ENCODE results near the gene IMMT. TPM values are rescaled to one million over a fixed set of nuclear protein-coding genes. Genes with fewer than 3 reads are reported as not detected.
"Not testable (repeated sequence)": the region's sequence is repeated elsewhere in the genome, so short reads cannot be mapped to it uniquely, and the experiment has no call there.

Gene IMMT
- total RNA-seq, 1 experiment from 2014 or later: 114 TPM

- Mint-ChIP-seq H3K27me3 (ENCODE audit: insufficient read depth, unreplicated experiment) (no peaks in the 10 kb centered on the region), H3K4me1 (ENCODE audit: insufficient read depth, unreplicated experiment) (peaks cover 16% of the 10 kb centered on the region), H3K27ac (ENCODE audit: low read depth, unreplicated experiment) (no peak overlapping the region), H3K9me3 (ENCODE audit: unreplicated experiment) (no peaks in the 10 kb centered on the region), H3K4me3 (ENCODE audit: unreplicated experiment) (no peak overlapping the region), H3K36me3 (ENCODE audit: insufficient read depth, unreplicated experiment) (peaks cover 25% of the 10 kb centered on the region)
- no peak for DNase-seq (ENCODE audit: unreplicated experiment)
- no peak for TF ChIP-seq CTCF (IDR thresholded peaks at IDR 0.05; ENCODE audit: unreplicated experiment)
- CTCF ChIA-PET: interaction anchor here (0.6 to 1.8 kb wide), 3 partner anchors 20 to 244 kb away, joined by 4 to 12 read pairs (median 6); no protein-coding TSS in a partner anchor
- intact Hi-C loops (cut with micrococcal nuclease): no loop called here
- POLR2A ChIA-PET: interaction anchor here (0.7 to 9.4 kb wide), 8 partner anchors 14 to 304 kb away, joined by 3 to 118 read pairs (median 3); partner anchors contain the start of gene KDM3A
- BruUV-seq (replicated peaks): no TSS peak
Measured at GRCh38 chr2:86201671-86202335, 6.5 kb upstream of the IMMT start.

GRCh38 chr2:86200564-86200963, 5.3 kb upstream of the IMMT start:
- intact Hi-C loops (cut with micrococcal nuclease); BruUV-seq (replicated peaks); H3K9me3 Mint-ChIP-seq (ENCODE audit: unreplicated experiment); DNase-seq (ENCODE audit: unreplicated experiment); H3K27me3 Mint-ChIP-seq (ENCODE audit: insufficient read depth, unreplicated experiment): not testable (repeated sequence)
- H3K4me3 Mint-ChIP-seq (ENCODE audit: unreplicated experiment): peak overlapping the region; percentile 83
- H3K27ac Mint-ChIP-seq (ENCODE audit: low read depth, unreplicated experiment): peak overlapping the region; percentile 90
- ChIA-PET CTCF (interaction anchor here (0.6 to 1.5 kb wide), 3 partner anchors 21 to 373 kb away, joined by 3 to 12 read pairs (median 3); no protein-coding TSS in a partner anchor), POLR2A (interaction anchor here (0.6 to 9.4 kb wide), 9 partner anchors 16 to 605 kb away, joined by 3 to 118 read pairs (median 4); partner anchors contain the start of genes KDM3A and RNF181)
- H3K4me1 Mint-ChIP-seq (ENCODE audit: insufficient read depth, unreplicated experiment): peaks cover 16% of the 10 kb centered on the region
- H3K36me3 Mint-ChIP-seq (ENCODE audit: insufficient read depth, unreplicated experiment): peaks cover 23% of the 10 kb centered on the region

GRCh38 chr2:86199834-86200177, 4.5 kb upstream of the IMMT start:
- DNase-seq (ENCODE audit: unreplicated experiment): no peak
- H3K4me3 Mint-ChIP-seq (ENCODE audit: unreplicated experiment): peak overlapping the region; percentile 83
- H3K27ac Mint-ChIP-seq (ENCODE audit: low read depth, unreplicated experiment): peak overlapping the region; percentile 90
- ChIA-PET POLR2A (interaction anchor here (0.6 to 9.4 kb wide), 17 partner anchors 15 to 604 kb away, joined by 3 to 118 read pairs (median 3); partner anchors contain the start of genes KDM3A and RNF181), CTCF (interaction anchor here (0.6 kb wide), 2 partner anchors 13 to 49 kb away, joined by 3 read pairs; no protein-coding TSS in a partner anchor)
- TF ChIP-seq CTCF (IDR thresholded peaks at IDR 0.05; ENCODE audit: unreplicated experiment): no peak
- intact Hi-C loops (cut with micrococcal nuclease): no loop called here
- H3K36me3 Mint-ChIP-seq (ENCODE audit: insufficient read depth, unreplicated experiment): peaks cover 31% of the 10 kb centered on the region
- no peaks in the 10 kb centered on the region for H3K9me3 Mint-ChIP-seq (ENCODE audit: unreplicated experiment)
- H3K4me1 Mint-ChIP-seq (ENCODE audit: insufficient read depth, unreplicated experiment): peaks cover 16% of the 10 kb centered on the region
- H3K27me3 Mint-ChIP-seq (ENCODE audit: insufficient read depth, unreplicated experiment): no peaks in the 10 kb centered on the region
- BruUV-seq (replicated peaks): no TSS peak

GRCh38 chr2:86195808-86196387, 636 bp upstream of the IMMT start:
- Mint-ChIP-seq H3K4me1 (ENCODE audit: insufficient read depth, unreplicated experiment) (peaks cover 13% of the 10 kb centered on the region), H3K9me3 (ENCODE audit: unreplicated experiment) (no peaks in the 10 kb centered on the region), H3K4me3 (ENCODE audit: unreplicated experiment) (peak overlapping the region; percentile 95), H3K27me3 (ENCODE audit: insufficient read depth, unreplicated experiment) (no peaks in the 10 kb centered on the region), H3K27ac (ENCODE audit: low read depth, unreplicated experiment) (peak overlapping the region; percentile 98), H3K36me3 (ENCODE audit: insufficient read depth, unreplicated experiment) (peaks cover 42% of the 10 kb centered on the region)
- TF ChIP-seq CTCF (IDR thresholded peaks at IDR 0.05; ENCODE audit: unreplicated experiment): no peak
- ChIA-PET CTCF (interaction anchor here (0.7 kb wide), 1 partner anchor 25 kb away, joined by 3 read pairs; no protein-coding TSS in a partner anchor), POLR2A (interaction anchor here (0.8 to 9.4 kb wide), 16 partner anchors 11 to 584 kb away, joined by 3 to 118 read pairs (median 5); partner anchors contain the start of genes C2orf68, KDM3A, POLR1A and PTCD3)
- intact Hi-C loops (cut with micrococcal nuclease): no loop called here
- BruUV-seq (replicated peaks): TSS peak; percentile 61
- no peak for DNase-seq (ENCODE audit: unreplicated experiment)
